ENCODE results near the gene ZNF365.

Gene ZNF365

DNA sequence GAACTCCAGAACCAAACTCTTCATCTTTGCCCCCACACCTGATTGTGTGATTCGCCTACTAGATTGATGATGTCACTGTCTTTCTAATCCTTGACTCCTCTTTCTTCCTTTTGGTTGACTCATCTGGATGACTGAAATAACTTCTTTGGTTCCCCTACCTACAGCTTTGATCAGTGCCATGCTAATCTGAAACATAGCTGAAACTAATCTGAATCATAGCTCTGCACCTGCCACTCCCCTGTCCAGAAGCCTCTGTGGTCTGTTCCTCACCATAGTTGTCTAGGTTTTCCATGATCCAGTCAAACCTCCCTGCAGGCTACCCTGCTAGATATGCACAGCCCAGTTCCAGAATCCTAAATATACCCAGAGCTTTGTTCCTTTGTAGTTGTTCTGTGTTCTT, 51.9 kb downstream of the ZNF365 start:
- DNase-seq = no peak

DNA sequence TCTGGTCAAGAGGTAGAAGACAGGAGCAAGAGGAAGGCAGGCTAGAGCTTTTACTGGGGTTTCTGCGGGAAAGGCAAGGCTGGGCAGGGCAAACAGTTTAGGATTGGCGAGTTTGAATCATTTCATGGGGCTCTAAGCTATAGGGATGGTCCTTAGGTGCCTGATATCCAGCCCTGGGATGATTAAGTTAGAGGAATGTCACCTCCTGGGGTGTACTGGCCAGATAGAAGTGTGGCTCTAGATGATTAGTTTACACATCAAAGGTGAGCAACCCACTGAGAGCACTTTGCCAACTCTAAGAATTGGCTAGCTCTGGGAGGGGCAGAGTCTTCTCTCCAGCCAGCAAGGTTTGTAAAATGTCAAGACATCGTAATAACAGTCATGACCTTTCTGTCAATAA, 52.4 kb downstream of the ZNF365 start:
- no peak for DNase-seq

DNA sequence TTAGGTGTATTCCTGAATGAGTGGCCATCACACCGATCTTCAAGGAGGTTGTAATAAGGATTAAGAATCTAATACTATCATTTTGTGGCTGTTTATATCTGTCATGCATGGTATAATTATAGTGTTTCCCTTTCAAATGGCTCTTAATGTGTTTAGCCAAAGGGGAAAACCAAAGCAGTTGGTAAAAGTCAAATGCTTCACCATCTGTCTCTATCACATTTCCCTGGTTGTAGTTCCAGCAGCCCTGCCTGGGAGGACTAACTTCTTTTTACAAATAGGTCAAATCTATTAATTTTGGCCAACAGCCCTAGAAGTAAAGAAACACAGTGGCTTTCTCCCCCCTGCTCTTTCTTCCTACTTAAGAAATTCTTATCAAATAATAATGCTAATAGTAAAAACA, 56.7 kb downstream of the ZNF365 start:
- DNase-seq = no peak

DNA sequence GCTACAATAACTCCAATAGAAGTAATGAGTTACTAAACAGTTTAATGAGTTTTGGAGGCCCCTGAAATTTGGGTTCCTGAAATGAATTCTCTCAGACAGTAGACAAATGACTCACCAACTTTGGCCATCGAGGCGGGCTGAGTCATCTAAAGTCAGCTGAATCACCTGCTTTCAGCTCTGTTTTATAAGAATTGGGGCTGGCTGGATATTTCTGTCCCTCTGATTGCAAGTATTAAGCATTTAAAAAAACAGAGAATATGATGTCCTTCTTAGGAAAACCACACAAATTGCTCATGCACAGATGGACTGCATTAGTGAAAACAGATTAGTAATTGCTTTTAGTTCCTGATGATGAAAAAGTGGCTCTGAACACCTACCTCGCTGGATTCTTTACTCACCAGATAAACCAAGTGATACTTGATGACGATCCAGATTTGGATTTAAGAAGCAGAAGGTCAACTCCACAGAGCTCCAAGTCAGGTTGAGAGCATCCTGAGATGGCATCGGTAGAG, 59.1 kb downstream of the ZNF365 start:
- DNase-seq = no peak

DNA sequence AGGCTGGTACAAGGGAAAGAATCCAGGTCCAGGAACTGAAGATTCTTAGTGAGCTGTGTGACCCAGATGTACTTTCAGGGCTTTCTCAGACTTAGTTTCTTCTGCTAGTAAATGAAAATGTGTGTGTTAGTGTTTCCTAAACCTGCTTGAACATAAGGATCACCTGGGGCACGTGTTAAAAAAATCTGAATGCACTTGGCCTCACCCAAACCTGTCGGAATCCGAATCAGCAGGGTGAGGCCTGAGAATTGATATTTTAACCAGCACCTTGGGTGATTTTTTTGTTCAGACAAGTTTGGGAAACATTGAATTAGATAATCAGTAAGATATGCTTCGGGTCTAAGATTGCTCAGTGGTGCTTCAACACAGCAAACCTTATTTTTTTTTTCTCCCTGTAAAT, 59.7 kb downstream of the ZNF365 start:
- no peak for DNase-seq

DNA sequence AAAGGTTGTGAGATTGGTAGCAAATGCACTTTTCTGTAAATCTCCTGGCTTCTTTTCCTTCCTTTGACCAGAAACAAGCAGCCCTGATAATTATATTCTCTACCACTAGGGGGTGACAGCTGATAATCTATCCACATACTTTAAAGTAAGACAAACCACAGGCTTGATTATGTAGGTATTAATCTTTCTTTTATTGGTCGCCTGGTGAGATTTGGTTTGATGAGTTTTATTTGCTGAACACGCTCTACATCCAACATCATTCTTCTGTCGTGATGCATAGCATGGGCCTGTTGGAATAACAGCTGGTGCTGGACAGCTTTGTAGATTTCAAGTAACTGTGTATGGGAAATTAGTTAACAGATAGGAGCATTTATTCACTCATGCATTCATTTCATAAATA, 63.5 kb downstream of the ZNF365 start:
- no peak for DNase-seq

DNA sequence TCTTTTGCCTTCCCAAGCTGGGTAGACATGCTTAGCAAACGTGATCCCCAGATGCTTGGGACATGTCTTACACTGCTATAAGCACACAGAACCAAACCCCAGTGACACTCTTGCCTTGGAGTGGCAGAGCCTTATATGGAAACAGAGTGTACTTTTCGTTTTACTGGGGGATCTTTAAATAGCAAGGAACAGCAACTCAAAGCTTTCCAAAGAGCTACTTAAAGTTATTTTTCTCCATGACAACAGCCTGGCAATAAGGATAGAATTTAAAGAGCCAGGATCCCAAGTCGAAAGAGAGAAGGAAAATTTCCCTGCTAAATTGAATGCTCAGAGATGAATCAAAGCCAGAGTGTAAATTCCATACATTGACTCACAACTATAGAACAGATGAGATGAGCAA, 67.8 kb downstream of the ZNF365 start:
- DNase-seq = no peak

DNA sequence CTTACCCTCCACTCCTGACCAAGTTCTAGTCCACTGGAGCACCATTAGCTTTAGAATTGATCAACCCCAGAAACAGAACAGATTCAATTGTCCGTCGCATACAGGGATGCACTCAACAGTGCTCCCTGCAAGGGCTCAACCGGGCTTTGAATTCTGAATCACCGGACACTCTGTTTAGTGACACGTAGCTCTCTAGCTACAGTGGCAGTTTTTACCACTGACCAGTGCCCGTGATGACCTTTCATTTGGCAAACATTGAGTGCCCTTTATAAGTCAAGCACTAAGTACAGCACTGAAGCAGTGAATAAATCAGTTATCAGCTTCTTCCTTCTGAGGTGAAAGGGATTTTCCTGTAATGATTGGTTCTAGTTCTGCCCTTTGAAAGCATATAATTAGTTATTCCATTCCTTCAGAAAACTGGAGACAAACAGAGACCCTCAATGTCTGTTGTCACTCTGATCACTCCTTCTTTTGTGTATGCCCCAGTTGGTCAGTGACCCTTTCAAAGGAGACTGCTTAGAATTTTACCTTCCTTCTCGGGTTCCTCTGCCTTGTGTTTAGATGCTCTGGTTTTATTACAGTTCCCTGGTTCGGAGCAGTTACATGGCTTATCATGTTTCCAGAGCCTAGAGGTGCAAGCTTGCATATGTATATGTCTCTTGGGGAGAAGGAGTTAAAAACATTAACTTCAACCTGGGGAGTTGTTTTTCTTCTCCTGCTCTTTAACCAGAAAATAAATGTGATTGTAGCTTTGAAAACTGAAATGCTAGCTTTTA, 68.9 kb downstream of the ZNF365 start:
- no peak for DNase-seq

DNA sequence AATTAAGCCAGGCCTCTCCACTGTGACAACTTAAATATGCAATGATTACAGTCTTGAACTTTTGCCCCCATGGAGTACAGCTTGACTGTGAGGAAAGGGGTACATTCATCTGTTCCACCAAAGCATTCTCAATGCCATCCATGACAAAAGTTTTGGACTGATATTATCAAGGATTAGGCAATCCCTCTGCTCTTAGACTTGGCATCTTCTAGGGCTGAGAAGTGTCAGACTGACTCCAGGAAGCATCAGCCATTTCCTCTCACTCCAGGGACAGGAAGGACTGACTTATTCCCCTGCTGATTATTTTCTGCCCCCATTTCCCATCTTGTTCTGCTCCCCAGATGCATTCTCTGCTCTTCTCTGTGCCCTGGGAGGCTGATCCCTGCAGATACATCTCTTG, 69.7 kb downstream of the ZNF365 start:
- no peak for DNase-seq

DNA sequence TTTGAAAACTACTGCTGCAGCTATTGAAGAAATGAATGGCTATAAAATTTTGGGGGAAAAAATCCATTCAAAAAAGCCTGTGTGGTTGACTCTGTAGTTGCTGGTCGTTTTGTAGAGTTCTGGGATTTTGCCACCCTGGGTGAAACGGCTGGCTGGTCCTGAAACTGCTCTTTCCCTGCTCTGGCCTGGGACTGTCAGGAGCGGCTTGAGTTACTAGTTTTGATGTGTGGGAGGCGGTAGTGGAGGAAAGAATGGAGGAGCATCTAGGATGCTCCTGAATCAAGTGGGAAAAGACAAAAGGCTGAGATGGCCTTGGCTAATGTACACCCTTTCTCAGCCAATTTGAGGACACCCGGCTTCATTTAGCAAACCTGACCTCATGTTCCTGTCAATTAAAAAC, 72.5 kb downstream of the ZNF365 start:
- DNase-seq = no peak

DNA sequence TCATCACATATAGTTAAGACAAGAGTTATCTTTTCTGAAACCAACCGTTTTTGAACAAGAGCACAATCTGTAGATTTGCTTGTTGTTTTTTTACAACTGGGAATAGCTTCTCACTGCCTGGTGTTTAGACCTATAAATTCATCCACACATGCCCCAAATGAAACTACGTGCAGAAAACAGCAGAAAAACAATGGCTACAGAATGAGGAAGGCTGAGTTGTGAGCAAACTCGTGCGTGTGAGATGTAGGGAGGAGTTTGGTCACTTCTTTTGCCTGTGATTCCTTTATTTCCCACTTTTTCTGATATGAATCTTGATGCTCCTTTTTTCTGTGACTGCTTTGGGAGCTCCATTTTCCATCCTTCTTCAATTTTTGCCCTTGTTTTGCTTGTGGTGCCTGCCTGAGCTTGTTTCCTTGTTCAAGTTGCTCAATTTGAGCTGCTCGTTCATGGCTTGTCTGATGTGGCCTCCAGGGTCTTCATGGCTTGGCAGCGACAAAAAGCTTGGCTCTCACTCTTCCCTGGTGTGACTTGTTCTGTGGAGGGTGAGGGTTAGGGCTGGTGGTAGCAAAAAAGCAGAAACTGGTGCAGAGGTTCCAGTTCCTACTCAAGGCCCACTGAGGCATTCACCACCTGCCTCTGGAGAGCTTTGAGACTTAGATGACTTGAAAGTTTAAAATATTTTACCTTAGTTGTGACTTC, 76.9 kb downstream of the ZNF365 start:
- no peak for DNase-seq

DNA sequence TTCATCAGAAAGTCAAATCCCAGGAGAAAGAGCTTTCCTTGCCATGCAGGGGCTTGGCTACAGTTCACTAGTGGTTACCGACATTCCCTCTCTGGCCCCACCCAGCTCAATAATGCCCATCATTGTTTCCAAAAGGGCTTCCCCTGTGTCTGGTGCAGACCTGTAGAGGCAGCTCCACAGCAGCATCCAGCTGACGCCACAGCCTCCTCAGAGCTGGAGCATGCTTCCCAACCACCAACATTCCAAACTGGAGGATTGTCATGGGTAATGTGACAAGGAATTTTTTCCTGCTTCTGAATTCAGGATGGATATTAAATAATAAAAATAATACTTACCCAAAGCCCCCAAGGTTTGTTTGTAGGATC, 77.4 kb downstream of the ZNF365 start:
- no peak for DNase-seq
